HG03159 (cell line): ENCODE data around the gene PTPRF.

Experiments
- ATAC-seq: cut with Tn5 transposase; IDR thresholded peaks from one replicate; pipeline ENCODE4 v1.9.1; 2021; ENCODE audit warnings: mild to moderate bottlenecking, moderate library complexity; ENCODE audit not compliant: unreplicated experiment

PTPRF gene

GRCh38 chr1:43600033-43601020, 69.6 kb downstream of the PTPRF start:
- ATAC-seq = no peak

GRCh38 chr1:43602990-43603389, 72.3 kb downstream of the PTPRF start:
- no peak for ATAC-seq

- no peak for ATAC-seq
Measured at GRCh38 chr1:43604192-43604591, 73.5 kb downstream of the PTPRF start.

- no peak for ATAC-seq
Measured at GRCh38 chr1:43605157-43605556, 74.5 kb downstream of the PTPRF start.

GRCh38 chr1:43605766-43606165, 75.1 kb downstream of the PTPRF start:
- no peak for ATAC-seq

GRCh38 chr1:43606624-43607023, 75.9 kb downstream of the PTPRF start:
- ATAC-seq = no peak

- ATAC-seq = no peak
Measured at GRCh38 chr1:43608827-43609226, 78.1 kb downstream of the PTPRF start.

- ATAC-seq = no peak
Measured at GRCh38 chr1:43610339-43610738, 79.7 kb downstream of the PTPRF start.

GRCh38 chr1:43611950-43612349, 81.3 kb downstream of the PTPRF start:
- no peak for ATAC-seq

- no peak for ATAC-seq
Measured at GRCh38 chr1:43612406-43612805, 81.7 kb downstream of the PTPRF start.

- ATAC-seq = no peak
Measured at GRCh38 chr1:43613075-43613942, 82.6 kb downstream of the PTPRF start.

GRCh38 chr1:43614211-43614610, 83.5 kb downstream of the PTPRF start:
- ATAC-seq = no peak

- no peak for ATAC-seq
Measured at GRCh38 chr1:43614891-43615290, 84.2 kb downstream of the PTPRF start.

GRCh38 chr1:43616383-43616782, 85.7 kb downstream of the PTPRF start:
- no peak for ATAC-seq

- ATAC-seq = no peak
Measured at GRCh38 chr1:43617011-43617410, 86.3 kb downstream of the PTPRF start.

- ATAC-seq = no peak
Measured at GRCh38 chr1:43617668-43618067, 87.0 kb downstream of the PTPRF start.

- no peak for ATAC-seq
Measured at GRCh38 chr1:43618521-43619313, 88.0 kb downstream of the PTPRF start.

GRCh38 chr1:43619314-43619790, 88.7 kb downstream of the PTPRF start:
- no peak for ATAC-seq

- no peak for ATAC-seq
Measured at GRCh38 chr1:43619996-43620920, 89.6 kb downstream of the PTPRF start.

GRCh38 chr1:43620956-43621355, 90.3 kb downstream of the PTPRF start:
- no peak for ATAC-seq
